Astrocyte of the spinal cord (primary cell): ENCODE measurements around the gene TTLL11.

ENCODE experiments used
- DNase-seq: peaks from one replicate; pipeline ENCODE4 v3.0.0; 2011; ENCODE audit warnings: low read depth, low spot score
- H3K4me3 ChIP-seq: 2 replicates; pipeline ENCODE4 v1.5.1; 2011; ENCODE audit warnings: low read depth, mild to moderate bottlenecking, low read length, moderate library complexity
- in situ Hi-C: cut with HindIII; loops from 2 replicates; pipeline ENCODE4 v1.10.0; 2017; ENCODE audit warnings: low sequenced_read_pairs
- TF ChIP-seq, protein P1 (sequence below): IDR thresholded peaks from 2 replicates; pipeline ENCODE4 v1.5.1; 2012; ENCODE audit warnings: low read depth, mild to moderate bottlenecking, low read length, inconsistent platforms

TTLL11 gene

DNA sequence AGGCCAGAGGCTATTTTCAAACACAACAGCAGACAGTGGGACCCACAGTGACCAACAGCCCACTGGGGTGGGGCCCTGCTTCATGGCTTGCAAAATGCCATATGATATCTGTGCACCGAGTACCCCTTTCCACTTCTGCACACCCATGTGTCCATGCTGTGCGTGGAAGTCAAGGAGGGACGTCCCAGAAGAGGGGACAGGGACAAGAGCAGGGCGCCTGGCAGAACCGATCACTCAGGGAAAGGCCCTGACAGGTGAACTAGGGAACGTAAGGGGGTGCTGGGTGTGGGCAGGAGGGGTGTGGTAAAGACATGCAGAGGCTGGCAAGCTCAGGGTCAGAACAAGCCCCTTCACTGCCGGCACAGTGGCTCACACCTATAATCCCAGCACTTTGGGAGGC is 7.6 kb upstream of the TTLL11 start:
- TF ChIP-seq, protein P1, sequence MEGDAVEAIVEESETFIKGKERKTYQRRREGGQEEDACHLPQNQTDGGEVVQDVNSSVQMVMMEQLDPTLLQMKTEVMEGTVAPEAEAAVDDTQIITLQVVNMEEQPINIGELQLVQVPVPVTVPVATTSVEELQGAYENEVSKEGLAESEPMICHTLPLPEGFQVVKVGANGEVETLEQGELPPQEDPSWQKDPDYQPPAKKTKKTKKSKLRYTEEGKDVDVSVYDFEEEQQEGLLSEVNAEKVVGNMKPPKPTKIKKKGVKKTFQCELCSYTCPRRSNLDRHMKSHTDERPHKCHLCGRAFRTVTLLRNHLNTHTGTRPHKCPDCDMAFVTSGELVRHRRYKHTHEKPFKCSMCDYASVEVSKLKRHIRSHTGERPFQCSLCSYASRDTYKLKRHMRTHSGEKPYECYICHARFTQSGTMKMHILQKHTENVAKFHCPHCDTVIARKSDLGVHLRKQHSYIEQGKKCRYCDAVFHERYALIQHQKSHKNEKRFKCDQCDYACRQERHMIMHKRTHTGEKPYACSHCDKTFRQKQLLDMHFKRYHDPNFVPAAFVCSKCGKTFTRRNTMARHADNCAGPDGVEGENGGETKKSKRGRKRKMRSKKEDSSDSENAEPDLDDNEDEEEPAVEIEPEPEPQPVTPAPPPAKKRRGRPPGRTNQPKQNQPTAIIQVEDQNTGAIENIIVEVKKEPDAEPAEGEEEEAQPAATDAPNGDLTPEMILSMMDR: no peak
- in situ Hi-C loops: no loop called here
- no peak overlapping the region for H3K4me3 ChIP-seq
- no peak for DNase-seq

DNA sequence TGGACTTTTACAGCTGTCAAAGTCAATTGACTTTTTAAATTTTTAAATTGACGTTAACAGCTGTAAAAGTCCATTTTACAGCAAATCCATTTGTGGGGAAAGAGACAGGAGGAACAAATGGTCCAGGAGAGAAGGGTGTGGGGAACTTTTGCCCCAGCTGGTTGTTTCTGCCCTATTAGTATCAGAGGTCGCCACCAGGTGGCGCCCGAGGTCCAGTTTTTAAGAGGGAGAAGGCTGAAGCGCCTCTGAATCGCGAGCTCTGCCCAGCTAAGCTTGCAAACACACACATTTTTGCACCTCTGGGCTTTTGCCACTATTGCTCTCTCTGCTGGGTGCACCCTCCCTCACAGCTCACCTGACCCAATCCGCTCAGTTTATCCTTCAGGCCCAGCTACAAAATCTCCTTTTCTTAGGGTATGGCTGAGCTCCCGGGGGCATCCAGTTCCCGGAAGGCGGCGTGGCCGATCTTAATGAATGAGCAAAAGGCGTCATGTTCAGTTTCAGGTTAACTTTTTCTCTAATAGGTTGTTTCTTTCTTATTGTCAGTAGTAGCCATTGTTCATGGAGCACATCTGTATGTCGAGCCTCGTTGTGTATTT is 6.3 kb upstream of the TTLL11 start:
- TF ChIP-seq, protein P1: peak; percentile 76
- peak; percentile 73 for DNase-seq
- H3K4me3 ChIP-seq: no peak overlapping the region
- in situ Hi-C loops: no loop called here

DNA sequence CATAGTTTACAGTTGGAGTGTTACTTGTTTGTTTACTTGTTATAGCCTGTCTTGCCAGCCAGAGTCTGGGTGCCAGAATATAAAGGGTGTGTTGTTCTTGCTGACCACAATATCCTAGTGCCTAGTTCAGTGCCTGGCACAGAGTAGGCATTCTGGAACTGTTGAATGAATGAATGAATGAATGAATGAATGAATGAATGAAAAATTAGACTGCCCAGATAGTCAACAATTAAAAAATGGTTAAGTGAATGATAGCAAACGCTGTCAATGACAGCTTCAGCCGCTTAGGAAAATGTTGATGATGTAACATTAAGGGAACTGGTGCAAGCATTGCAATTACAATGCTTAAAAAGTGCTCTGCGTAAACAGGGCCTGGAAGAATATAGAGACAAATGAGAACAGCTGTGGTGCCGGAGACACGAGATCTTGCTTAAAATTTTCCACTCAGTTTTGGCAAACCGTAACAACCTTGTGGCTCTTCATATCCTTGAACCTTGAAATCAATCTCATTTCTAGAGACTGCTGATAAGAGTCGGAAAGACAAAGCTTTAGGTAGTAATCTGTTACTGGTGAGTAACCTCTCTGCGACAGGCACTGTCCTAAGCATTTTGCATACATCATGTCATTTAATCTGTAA is 4.7 kb upstream of the TTLL11 start:
- in situ Hi-C loops: no loop called here
- no peak for DNase-seq
- TF ChIP-seq, protein P1: no peak
- H3K4me3 ChIP-seq: no peak overlapping the region

- H3K4me3 ChIP-seq: no peak overlapping the region
- in situ Hi-C loops: no loop called here
- TF ChIP-seq, protein P1: no peak
- no peak for DNase-seq
These were observed 3.7 kb upstream of the TTLL11 start for GRCh38 chr9:122096620-122097415.

GRCh38 chr9:122095010-122095767 is 2.1 kb upstream of the TTLL11 start:
- in situ Hi-C loops: no loop called here

More at GRCh38 chr9:122095010-122095767, 2.1 kb upstream of the TTLL11 start:
- peak; percentile 79 for DNase-seq
- no peak overlapping the region for H3K4me3 ChIP-seq
- TF ChIP-seq, protein P1: peak; percentile 79
